H1 (cell line): Measurements from ENCODE around the gene STAC2. TPM values are rescaled to one million over a fixed set of nuclear protein-coding genes. Genes with fewer than 3 reads are reported as not detected.

Experiments
- CTCF ChIA-PET: fragments of 300-600 bp; sonication (Branson Sonifier 250); formaldehyde crosslinking; loops from one replicate; lab custom pipeline; 2021; ENCODE audit not compliant: partially characterized antibody; lab: Charles Lee
- POLR2A ChIA-PET: fragments of 300-600 bp; sonication (Branson Sonifier 250); formaldehyde crosslinking; loops from one replicate; lab custom pipeline; 2021; ENCODE audit warnings: inconsistent platforms; ENCODE audit not compliant: partially characterized antibody; lab: Charles Lee
- DNase-seq, 2 experiments: peaks; one replicate each; pipeline versions ENCODE4 v3.0.0 to v3.0.0-alpha.2; 2010 to 2022; ENCODE audit warnings: low spot score in 2 of 2, low read depth in 1 of 2, mixed read lengths in 1 of 2
- FAIRE-seq: peaks from 2 replicates; lab custom pipeline; 2011; peaks lifted over from hg19 to GRCh38; lab: Jason Lieb, UNC
- H2AFZ ChIP-seq: 2 replicates; pipeline ENCODE4 v1.8.1; 2012; ENCODE audit warnings: low read length, inconsistent platforms
- H2AK5ac ChIP-seq: 2 replicates; pipeline ENCODE4 v1.6.1; 2013; ENCODE audit warnings: low read depth, low read length
- H2BK120ac ChIP-seq: replicated peaks from 2 replicates; pipeline ENCODE3; 2013; ENCODE audit warnings: low read depth, low read length, inconsistent platforms
- H2BK12ac ChIP-seq: 2 replicates; pipeline ENCODE4 v1.6.1; 2013; ENCODE audit warnings: low read depth, low read length
- H2BK15ac ChIP-seq: 2 replicates; pipeline ENCODE4 v1.6.1; 2013; ENCODE audit warnings: low read length
- H2BK20ac ChIP-seq: 2 replicates; pipeline ENCODE4 v1.6.1; 2013; ENCODE audit warnings: low read length
- H2BK5ac ChIP-seq: 2 replicates; pipeline ENCODE4 v1.6.1; 2013; ENCODE audit warnings: low read depth, low read length
- H3K14ac ChIP-seq: 2 replicates; pipeline ENCODE4 v1.6.1; 2013; ENCODE audit warnings: inconsistent platforms; ENCODE audit not compliant: insufficient read length
- H3K18ac ChIP-seq: 2 replicates; pipeline ENCODE4 v1.6.1; 2013; ENCODE audit warnings: low read length; ENCODE audit errors: extremely low read depth
- H3K23ac ChIP-seq: 2 replicates; pipeline ENCODE4 v1.6.1; 2013; ENCODE audit warnings: inconsistent platforms; ENCODE audit not compliant: insufficient read length
- H3K23me2 ChIP-seq: 2 replicates; pipeline ENCODE4 v1.6.1; 2013; ENCODE audit warnings: low read depth, low read length
- H3K27ac ChIP-seq: 2 replicates; pipeline ENCODE4 v1.6.1; 2011; ENCODE audit warnings: low read depth, low read length, inconsistent platforms
- H3K27me3 ChIP-seq, 4 experiments: replicated peaks in 1 of 4; 1 replicate in 1 of 4; 2 replicates in 3 of 4; pipeline versions ENCODE4 v1.6.1 to v1.8.1; 2011 to 2013; ENCODE audit warnings: low read length in 3 of 4, mild to moderate bottlenecking in 3 of 4, inconsistent platforms in 2 of 4, mixed read lengths in 2 of 4, moderate library complexity in 1 of 4; ENCODE audit not compliant: control insufficient read depth in 3 of 4, insufficient read depth in 3 of 4; ENCODE audit errors: extremely low read depth in 1 of 4
- H3K36me3 ChIP-seq, 4 experiments: 2 replicates each; pipeline versions ENCODE4 v1.6.1 to v1.8.1; 2011 to 2013; ENCODE audit warnings: mild to moderate bottlenecking in 4 of 4, low read length in 3 of 4, moderate library complexity in 2 of 4, control low read depth in 1 of 4, inconsistent platforms in 1 of 4; ENCODE audit not compliant: insufficient read depth in 4 of 4, control insufficient read depth in 2 of 4
- H3K4ac ChIP-seq: replicated peaks from 2 replicates; pipeline ENCODE3; 2013; ENCODE audit warnings: low read length, low read depth, mixed read lengths, inconsistent platforms; ENCODE audit not compliant: insufficient read length
- H3K4me1 ChIP-seq, 4 experiments: replicated peaks in 1 of 4; 1 replicate in 1 of 4; 2 replicates in 3 of 4; pipeline versions ENCODE4 v1.6.1 to v1.8.1; 2011 to 2013; ENCODE audit warnings: low read length in 3 of 4, inconsistent platforms in 2 of 4, mixed read lengths in 1 of 4; ENCODE audit not compliant: insufficient read depth in 4 of 4, control insufficient read depth in 3 of 4
- H3K4me2 ChIP-seq, 2 experiments: 2 replicates each; pipeline versions ENCODE4 v1.6.1 to v1.8.1; 2011 to 2013; ENCODE audit warnings: low read depth in 2 of 2, low read length in 2 of 2, control low read depth in 1 of 2, inconsistent platforms in 1 of 2, mild to moderate bottlenecking in 1 of 2; ENCODE audit not compliant: insufficient read depth in 1 of 2
- H3K4me3 ChIP-seq, 4 experiments: fragments of 200-600, 300-600 bp in 1 of 4; sonication (generic), shearing (Covaris generic), sonication (Bioruptor Twin) in 1 of 4; 2 replicates each; pipeline versions ENCODE4 v1.5.1 to v1.8.1; 2011 to 2016; ENCODE audit warnings: low read length in 4 of 4, low read depth in 3 of 4, control low read depth in 2 of 4, inconsistent platforms in 2 of 4, mild to moderate bottlenecking in 2 of 4, mixed read lengths in 1 of 4, moderate library complexity in 1 of 4; ENCODE audit not compliant: insufficient read depth in 2 of 4; ENCODE audit errors: extremely low read depth in 1 of 4
- H3K56ac ChIP-seq: replicated peaks from 2 replicates; pipeline ENCODE3; 2013; ENCODE audit warnings: low read depth, mild to moderate bottlenecking, mixed read lengths, low read length, inconsistent platforms; ENCODE audit not compliant: insufficient read length
- H3K79me1 ChIP-seq: 2 replicates; pipeline ENCODE4 v1.6.1; 2013; ENCODE audit warnings: low read depth, low read length, control low read depth
- H3K79me2 ChIP-seq, 2 experiments: 2 replicates each; pipeline versions ENCODE4 v1.6.1 to v1.8.1; 2012 to 2013; ENCODE audit warnings: low read length in 2 of 2, mild to moderate bottlenecking in 2 of 2, inconsistent platforms in 1 of 2; ENCODE audit not compliant: insufficient read depth in 2 of 2, control insufficient read depth in 1 of 2
- H3K9ac ChIP-seq, 4 experiments: replicated peaks in 1 of 4; 1 replicate in 1 of 4; 2 replicates in 3 of 4; pipeline versions ENCODE4 v1.6.1 to v1.8.1; 2011 to 2013; ENCODE audit warnings: low read depth in 3 of 4, low read length in 3 of 4, control low read depth in 2 of 4, mild to moderate bottlenecking in 2 of 4, moderate library complexity in 2 of 4, inconsistent platforms in 1 of 4; ENCODE audit errors: extremely low read depth in 1 of 4
- H3K9me3 ChIP-seq, 2 experiments: 2 replicates each; pipeline versions ENCODE4 v1.6.1 to v1.8.1; 2012 to 2013; ENCODE audit warnings: mild to moderate bottlenecking in 2 of 2, moderate library complexity in 2 of 2, control low read depth in 1 of 2, inconsistent platforms in 1 of 2, low read depth in 1 of 2, low read length in 1 of 2, mixed read lengths in 1 of 2; ENCODE audit not compliant: insufficient read depth in 2 of 2
- H4K20me1 ChIP-seq, 2 experiments: replicated peaks in 1 of 2; 2 replicates each; pipeline versions ENCODE3 to v1.8.1; 2011 to 2013; ENCODE audit warnings: inconsistent platforms in 2 of 2, low read length in 2 of 2, mild to moderate bottlenecking in 1 of 2; ENCODE audit not compliant: insufficient read depth in 2 of 2, control insufficient read depth in 1 of 2
- H4K5ac ChIP-seq: 2 replicates; pipeline ENCODE4 v1.6.1; 2013; ENCODE audit warnings: low read length, low read depth, mixed read lengths, inconsistent platforms; ENCODE audit not compliant: insufficient read length
- H4K8ac ChIP-seq: 2 replicates; pipeline ENCODE4 v1.8.0; 2013; ENCODE audit warnings: mild to moderate bottlenecking, moderate library complexity, low read length, inconsistent platforms; ENCODE audit not compliant: insufficient read depth; ENCODE audit errors: extremely low read depth
- H4K91ac ChIP-seq: replicated peaks from 2 replicates; pipeline ENCODE3; 2013; ENCODE audit warnings: low read length, mixed read lengths, inconsistent platforms; ENCODE audit not compliant: insufficient read length
- CHD1 ChIP-seq: IDR thresholded peaks from 2 replicates; pipeline ENCODE4 v1.6.1; 2012; ENCODE audit warnings: low read depth, low read length, improper control_type of control experiment
- CREB1 ChIP-seq: IDR thresholded peaks from 2 replicates; pipeline ENCODE4 v1.6.1; 2012; ENCODE audit warnings: inconsistent platforms
- JUN ChIP-seq: IDR thresholded peaks from 2 replicates; pipeline ENCODE4 v1.6.1; 2011; ENCODE audit warnings: low read depth, mild to moderate bottlenecking, improper control_type of control experiment, low read length
- SUZ12 ChIP-seq: fragments of 200-600 bp; sonication (generic); IDR thresholded peaks from 2 replicates; pipeline ENCODE4 v1.6.1; 2012; ENCODE audit warnings: mild to moderate bottlenecking, inconsistent platforms, low read length, moderate library complexity, mixed read lengths
- WGBS, 2 experiments: shearing (Covaris generic) in 1 of 2; methylation state at CpG; one replicate each; pipeline versions ENCODE4 v1.1.6 to v1.1.7; 2013 to 2015; ENCODE audit warnings: low lambda C conversion rate in 2 of 2, mixed read lengths in 2 of 2, inconsistent platforms in 1 of 2, low coverage in 1 of 2, missing lambda C conversion rate in 1 of 2; ENCODE audit not compliant: insufficient replicate concordance in 2 of 2, insufficient coverage in 1 of 2, insufficient read length in 1 of 2; ENCODE audit errors: extremely low coverage in 1 of 2, missing lambda C conversion rate in 1 of 2; 5-methylcytosine and 5-hydroxymethylcytosine counted together
- polyA plus RNA-seq, 7 experiments: library from polyadenylated mRNA; depleted of rRNA in 3 of 7; stranded (reverse) in 5 of 7; unstranded in 2 of 7; fragments of >200 nt in 5 of 7; fragments of 200-250 nt in 2 of 7; gene quantifications; 1 replicate in 5 of 7; 2 replicates in 1 of 7; 4 replicates in 1 of 7; pipeline versions ENCODE4 v1.2.1 to v1.2.3, GENCODE V29; 2011 to 2013; ENCODE audit warnings: missing spikeins in 2 of 7, mixed read lengths in 2 of 7
- total RNA-seq: library from RNA; stranded (reverse); fragmentation: NEBNext Ultra II Directional; extraction: Animal tissue kit (Norgen Biotek cat#: 25700); gene quantifications from 2 replicates; pipeline ENCODE4 v1.2.1, GENCODE V29; 2021

Gene STAC2
- total and polyA plus RNA-seq, 2 of the 8 experiments (the other 6 are each of a cell fraction or from before 2014, with no cell fraction given) = 1.5 to 6.0 TPM

- H4K91ac ChIP-seq = no peak overlapping the region
- no peak overlapping the region for H4K8ac ChIP-seq
- H2BK12ac ChIP-seq = no peak overlapping the region
- H2AFZ ChIP-seq = no peak overlapping the region
- peaks cover 28 to 78% (median 49%) of the 10 kb centered on the region in 4 experiments for H3K36me3 ChIP-seq
- no peak overlapping the region for H3K14ac ChIP-seq
- H2BK20ac ChIP-seq = no peak overlapping the region
- TF ChIP-seq SUZ12 = no peak
- TF ChIP-seq CHD1 = no peak
- TF ChIP-seq CREB1 = no peak
- no peak for TF ChIP-seq JUN
- H3K27me3 ChIP-seq = no peaks in the 10 kb centered on the region
- no peak overlapping the region for H3K56ac ChIP-seq
- no peak overlapping the region for H2BK120ac ChIP-seq
- H3K79me1 ChIP-seq = peaks cover 7% of the 10 kb centered on the region
- H3K4me3 ChIP-seq = no peak overlapping the region
- H3K23me2 ChIP-seq = no peaks in the 10 kb centered on the region
- H4K20me1 ChIP-seq = peaks cover 0 to 21% of the 10 kb centered on the region in 2 experiments
- CTCF ChIA-PET = interaction anchor here (0.8 to 2.0 kb wide), 5 partner anchors 8 to 55 kb away, joined by 3 to 9 read pairs (median 4); no protein-coding TSS in a partner anchor
- H3K4me1 ChIP-seq = no peaks in the 10 kb centered on the region
- H2AK5ac ChIP-seq = no peak overlapping the region
- H3K9ac ChIP-seq = no peak overlapping the region
- H2BK15ac ChIP-seq = no peak overlapping the region
- FAIRE-seq (no peak), DNase-seq (no peak)
- H3K4me2 ChIP-seq = no peak overlapping the region
- no peak overlapping the region for H3K27ac ChIP-seq
- H3K9me3 ChIP-seq = no peaks in the 10 kb centered on the region
- no peak overlapping the region for H3K23ac ChIP-seq
- no peak overlapping the region for H4K5ac ChIP-seq
- H3K79me2 ChIP-seq = no peaks in the 10 kb centered on the region
- 92% methylated on average over 9 of the region's 9 CpGs; no CpG with 5 or more reads in 1 of the 2 experiments for WGBS, 2 experiments
- H2BK5ac ChIP-seq = no peak overlapping the region
- H3K4ac ChIP-seq = no peak overlapping the region
- POLR2A ChIA-PET = interaction anchor here (0.8 to 2.2 kb wide), 3 partner anchors 10 to 13 kb away, joined by 3 to 5 read pairs (median 4); partner anchors contain the start of genes CACNB1 and RPL19
- no peak overlapping the region for H3K18ac ChIP-seq
Measured at GRCh38 chr17:39187152-39187830, 38.5 kb downstream of the STAC2 start.
